H9 (cell line): ENCODE measurements around the gene CLCN5. TPM values are rescaled to one million over a fixed set of nuclear protein-coding genes. Genes with fewer than 3 reads are reported as not detected.

Source experiments
- DNase-seq: peaks from one replicate; pipeline ENCODE4 v3.0.0-alpha.2; 2017
- H2AFZ ChIP-seq: one replicate; pipeline ENCODE4 v1.6.1; 2013; ENCODE audit warnings: mild to moderate bottlenecking, low read length, control low read depth, moderate library complexity
- H2AK5ac ChIP-seq: 2 replicates; pipeline ENCODE4 v1.6.1; 2013; ENCODE audit warnings: low read length, control low read depth, mixed read lengths; ENCODE audit not compliant: insufficient read length
- H2BK120ac ChIP-seq: one replicate; pipeline ENCODE4 v1.6.1; 2013; ENCODE audit warnings: low read depth, mild to moderate bottlenecking, low read length, control low read depth, inconsistent platforms; ENCODE audit not compliant: poor library complexity, severe bottlenecking
- H2BK12ac ChIP-seq: 2 replicates; pipeline ENCODE4 v1.6.1; 2013; ENCODE audit warnings: low read length, control low read depth, mixed read lengths, low read depth; ENCODE audit not compliant: insufficient read length
- H2BK15ac ChIP-seq: 2 replicates; pipeline ENCODE4 v1.6.1; 2013; ENCODE audit warnings: low read depth, low read length, control low read depth
- H2BK20ac ChIP-seq: one replicate; pipeline ENCODE4 v1.6.1; 2013; ENCODE audit warnings: low read depth, mild to moderate bottlenecking, low read length, control low read depth, inconsistent platforms; ENCODE audit not compliant: poor library complexity, severe bottlenecking
- H2BK5ac ChIP-seq: 2 replicates; pipeline ENCODE4 v1.6.1; 2013; ENCODE audit warnings: low read length, control low read depth, mixed read lengths; ENCODE audit not compliant: insufficient read length
- H3K14ac ChIP-seq: 2 replicates; pipeline ENCODE4 v1.6.1; 2013; ENCODE audit warnings: low read length, control low read depth; ENCODE audit not compliant: insufficient read depth
- H3K18ac ChIP-seq: 2 replicates; pipeline ENCODE4 v1.6.1; 2013; ENCODE audit warnings: low read depth, mild to moderate bottlenecking, mixed read lengths, low read length, control low read depth; ENCODE audit not compliant: insufficient read length
- H3K23ac ChIP-seq: 2 replicates; pipeline ENCODE4 v1.6.1; 2013; ENCODE audit warnings: low read length, control low read depth, mixed read lengths, low read depth; ENCODE audit not compliant: insufficient read length
- H3K23me2 ChIP-seq: 2 replicates; pipeline ENCODE4 v1.6.1; 2013; ENCODE audit warnings: low read depth, mild to moderate bottlenecking, mixed read lengths, low read length, control low read depth; ENCODE audit not compliant: insufficient read length, poor library complexity, severe bottlenecking
- H3K27ac ChIP-seq: 2 replicates; pipeline ENCODE4 v1.5.1; 2013; ENCODE audit warnings: low read length, control low read depth, mixed read lengths, low read depth; ENCODE audit not compliant: insufficient read length
- H3K27me3 ChIP-seq: 2 replicates; pipeline ENCODE4 v1.6.1; 2013; ENCODE audit warnings: low read length, control low read depth, inconsistent platforms; ENCODE audit not compliant: insufficient read depth
- H3K4ac ChIP-seq: 2 replicates; pipeline ENCODE4 v1.6.1; 2013; ENCODE audit warnings: low read depth, mild to moderate bottlenecking, control low read depth, inconsistent platforms, low read length, moderate library complexity
- H3K4me1 ChIP-seq: 2 replicates; pipeline ENCODE4 v1.6.1; 2013; ENCODE audit warnings: low read length, control low read depth, inconsistent platforms; ENCODE audit not compliant: insufficient read depth
- H3K4me2 ChIP-seq: 2 replicates; pipeline ENCODE4 v1.6.1; 2013; ENCODE audit warnings: low read length, control low read depth, mixed read lengths; ENCODE audit not compliant: insufficient read length, insufficient read depth
- H3K56ac ChIP-seq: 2 replicates; pipeline ENCODE4 v1.6.1; 2013; ENCODE audit warnings: low read depth, mild to moderate bottlenecking, mixed read lengths, low read length, control low read depth; ENCODE audit not compliant: insufficient read length
- H3K79me1 ChIP-seq: 2 replicates; pipeline ENCODE4 v1.6.1; 2013; ENCODE audit warnings: low read depth, mild to moderate bottlenecking, moderate library complexity, low read length, control low read depth, inconsistent platforms; ENCODE audit not compliant: insufficient read depth, poor library complexity, severe bottlenecking
- H3K79me2 ChIP-seq: 2 replicates; pipeline ENCODE4 v1.6.1; 2013; ENCODE audit warnings: low read length, control low read depth, inconsistent platforms; ENCODE audit not compliant: insufficient read depth
- H3K9ac ChIP-seq: 2 replicates; pipeline ENCODE4 v1.6.1; 2013; ENCODE audit warnings: low read length, control low read depth, mixed read lengths; ENCODE audit not compliant: insufficient read length; ENCODE audit errors: extremely low read depth
- H3K9me3 ChIP-seq: one replicate; pipeline ENCODE4 v1.6.1; 2013; ENCODE audit warnings: low read depth, low read length, inconsistent platforms; ENCODE audit not compliant: control insufficient read depth
- H3T11ph ChIP-seq: one replicate; pipeline ENCODE4 v1.6.1; 2013; ENCODE audit warnings: mild to moderate bottlenecking, low read length, control low read depth, inconsistent platforms
- H4K20me1 ChIP-seq: one replicate; pipeline ENCODE4 v1.6.1; 2013; ENCODE audit not compliant: control insufficient read depth, insufficient read length, insufficient read depth
- H4K5ac ChIP-seq: 2 replicates; pipeline ENCODE4 v1.6.1; 2013; ENCODE audit warnings: low read depth, mild to moderate bottlenecking, mixed read lengths, low read length, control low read depth; ENCODE audit not compliant: insufficient read length
- H4K8ac ChIP-seq: replicated peaks from 2 replicates; pipeline ENCODE4 v1.6.1; 2013; ENCODE audit warnings: low read length, control low read depth, mixed read lengths, low read depth; ENCODE audit not compliant: insufficient read length
- H4K91ac ChIP-seq: 2 replicates; pipeline ENCODE4 v1.6.1; 2013; ENCODE audit warnings: low read depth, mild to moderate bottlenecking, moderate library complexity, mixed read lengths, low read length, control low read depth; ENCODE audit not compliant: insufficient read length
- H3K27ac Mint-ChIP-seq, 3 experiments: 2 replicates in 2 of 3; 3 replicates in 1 of 3; pipeline ENCODE4 v1.8.0; 2020 to 2021; ENCODE audit warnings: mixed read lengths in 3 of 3, mild to moderate bottlenecking in 1 of 3, moderate library complexity in 1 of 3
- H3K27me3 Mint-ChIP-seq: 2 replicates; pipeline ENCODE4 v1.8.0; 2021; ENCODE audit warnings: low read depth, mild to moderate bottlenecking, moderate library complexity, mixed read lengths
- H3K36me3 Mint-ChIP-seq, 3 experiments: 2 replicates in 2 of 3; 3 replicates in 1 of 3; pipeline ENCODE4 v1.8.0; 2020 to 2021; ENCODE audit warnings: low read depth in 3 of 3, mixed read lengths in 3 of 3; ENCODE audit not compliant: insufficient read depth in 1 of 3
- H3K4me1 Mint-ChIP-seq, 2 experiments: 2 replicates each; pipeline ENCODE4 v1.8.0; 2020; ENCODE audit warnings: mixed read lengths in 2 of 2
- H3K4me3 Mint-ChIP-seq, 2 experiments: 2 replicates in 1 of 2; 3 replicates in 1 of 2; pipeline ENCODE4 v1.8.0; 2020 to 2021; ENCODE audit warnings: mild to moderate bottlenecking in 2 of 2, mixed read lengths in 2 of 2, moderate library complexity in 1 of 2
- H3K9me3 Mint-ChIP-seq, 2 experiments: 2 replicates in 1 of 2; 3 replicates in 1 of 2; pipeline ENCODE4 v1.8.0; 2020; ENCODE audit warnings: mild to moderate bottlenecking in 2 of 2, mixed read lengths in 2 of 2, moderate library complexity in 1 of 2
- WGBS: extraction: QIAGEN DNeasy Blood & Tissue Kit; methylation state at CpG from one replicate; pipeline ENCODE4 v1.1.7; 2013; ENCODE audit warnings: missing lambda C conversion rate, low lambda C conversion rate, mixed read lengths; ENCODE audit not compliant: insufficient read length; ENCODE audit errors: extremely low coverage; 5-methylcytosine and 5-hydroxymethylcytosine counted together
- total RNA-seq: library from RNA; stranded (reverse); gene quantifications from 2 replicates; pipeline ENCODE4 v1.2.1, GENCODE V29; 2021
- TF ChIP-seq, protein P1 (sequence below): fragments of 200-600 bp; sonication (generic); conservative IDR thresholded peaks from 3 replicates; pipeline ENCODE4 v1.8.0; 2021; ENCODE audit warnings: antibody characterized with exemption, mild to moderate bottlenecking

CLCN5 gene
- total RNA-seq, 1 experiment from 2014 or later = 5.9 TPM

DNA sequence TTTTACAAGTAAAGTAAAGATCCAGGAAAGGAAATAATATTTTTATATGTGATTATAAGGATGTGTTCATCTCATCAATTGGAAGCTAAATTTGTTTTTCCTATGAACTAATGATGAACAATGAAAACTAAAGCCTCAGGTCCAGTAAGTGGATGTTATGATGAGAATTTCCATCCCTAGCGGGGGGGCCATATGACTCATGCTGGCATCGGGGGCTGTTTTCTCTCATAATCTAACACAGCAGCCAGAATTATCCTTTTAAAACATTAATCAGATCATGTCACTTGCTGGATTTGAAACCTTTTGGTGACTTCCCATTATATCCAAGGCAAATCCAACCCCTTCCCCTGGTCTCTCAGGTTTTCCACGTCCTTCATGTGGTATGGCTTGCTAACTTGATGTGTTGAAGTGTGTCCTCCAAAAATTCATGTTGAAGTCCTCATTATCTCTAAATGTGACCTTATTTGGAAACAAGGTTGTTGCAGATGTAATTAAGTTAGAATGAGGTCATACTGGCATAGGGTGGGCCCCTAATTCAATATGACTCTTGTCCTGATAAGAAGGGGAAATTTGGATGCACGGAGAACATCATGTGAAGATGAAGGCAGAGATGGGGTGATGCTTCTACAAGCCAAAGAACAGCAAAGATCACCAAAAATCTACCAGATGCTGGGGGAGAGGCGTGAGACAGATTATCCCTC lies 181.6 kb downstream of the CLCN5 start:
- H3K4me1 ChIP-seq = peaks cover 8% of the 10 kb centered on the region
- H2BK20ac ChIP-seq = no peak overlapping the region
- no peak overlapping the region for H4K5ac ChIP-seq
- no peak overlapping the region for H3K14ac ChIP-seq
- H3K4me3 Mint-ChIP-seq = no peak overlapping the region
- no peak overlapping the region for H3K4me2 ChIP-seq
- no peaks in the 10 kb centered on the region for H3K23me2 ChIP-seq
- H3K36me3 Mint-ChIP-seq = peaks cover 0 to 3% (median 0%) of the 10 kb centered on the region in 3 experiments; a peak in 2 of 7 replicates
- no peak overlapping the region for H3K27ac Mint-ChIP-seq
- H3K79me2 ChIP-seq = no peaks in the 10 kb centered on the region
- H3K9me3 Mint-ChIP-seq = peaks cover 68 to 70% of the 10 kb centered on the region in 2 experiments
- no peaks in the 10 kb centered on the region for H4K20me1 ChIP-seq
- no peaks in the 10 kb centered on the region for H3K27me3 ChIP-seq
- TF ChIP-seq, protein P1, sequence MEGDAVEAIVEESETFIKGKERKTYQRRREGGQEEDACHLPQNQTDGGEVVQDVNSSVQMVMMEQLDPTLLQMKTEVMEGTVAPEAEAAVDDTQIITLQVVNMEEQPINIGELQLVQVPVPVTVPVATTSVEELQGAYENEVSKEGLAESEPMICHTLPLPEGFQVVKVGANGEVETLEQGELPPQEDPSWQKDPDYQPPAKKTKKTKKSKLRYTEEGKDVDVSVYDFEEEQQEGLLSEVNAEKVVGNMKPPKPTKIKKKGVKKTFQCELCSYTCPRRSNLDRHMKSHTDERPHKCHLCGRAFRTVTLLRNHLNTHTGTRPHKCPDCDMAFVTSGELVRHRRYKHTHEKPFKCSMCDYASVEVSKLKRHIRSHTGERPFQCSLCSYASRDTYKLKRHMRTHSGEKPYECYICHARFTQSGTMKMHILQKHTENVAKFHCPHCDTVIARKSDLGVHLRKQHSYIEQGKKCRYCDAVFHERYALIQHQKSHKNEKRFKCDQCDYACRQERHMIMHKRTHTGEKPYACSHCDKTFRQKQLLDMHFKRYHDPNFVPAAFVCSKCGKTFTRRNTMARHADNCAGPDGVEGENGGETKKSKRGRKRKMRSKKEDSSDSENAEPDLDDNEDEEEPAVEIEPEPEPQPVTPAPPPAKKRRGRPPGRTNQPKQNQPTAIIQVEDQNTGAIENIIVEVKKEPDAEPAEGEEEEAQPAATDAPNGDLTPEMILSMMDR = no peak
- H3K9ac ChIP-seq = no peak overlapping the region
- no peaks in the 10 kb centered on the region for H3K79me1 ChIP-seq
- H3K27ac ChIP-seq = no peak overlapping the region
- peaks cover 17 to 20% of the 10 kb centered on the region in 2 experiments for H3K4me1 Mint-ChIP-seq
- H3K18ac ChIP-seq = no peak overlapping the region
- H2BK5ac ChIP-seq = no peak overlapping the region
- H3K56ac ChIP-seq = no peak overlapping the region
- H3K23ac ChIP-seq = no peak overlapping the region
- H2BK12ac ChIP-seq = no peak overlapping the region
- H3T11ph ChIP-seq = no peak overlapping the region
- H2BK15ac ChIP-seq = no peak overlapping the region
- no peak overlapping the region for H4K91ac ChIP-seq
- no peak overlapping the region for H2AFZ ChIP-seq
- H2BK120ac ChIP-seq = no peak overlapping the region
- no peak for DNase-seq
- H3K9me3 ChIP-seq = no peaks in the 10 kb centered on the region
- WGBS = no CpG with 5 or more reads among the region's 5 CpGs
- H2AK5ac ChIP-seq = no peak overlapping the region
- H3K4ac ChIP-seq = no peak overlapping the region
- H3K27me3 Mint-ChIP-seq = no peaks in the 10 kb centered on the region
- H4K8ac ChIP-seq = no peak overlapping the region
